Keratinocyte (primary cell): Measurements from ENCODE around the gene NIT2.

Experiments used
- CTCF ChIP-seq, 3 experiments: IDR thresholded peaks in 1 of 3; conservative IDR thresholded peaks in 1 of 3; optimal IDR thresholded peaks in 1 of 3; 2 replicates in 2 of 3; 3 replicates in 1 of 3; pipeline versions ENCODE3 to v1.5.1; 2011; ENCODE audit warnings: low read length in 3 of 3, mild to moderate bottlenecking in 3 of 3, moderate library complexity in 2 of 3, control low read depth in 1 of 3, inconsistent platforms in 1 of 3; ENCODE audit not compliant: insufficient read depth in 2 of 3; ENCODE audit errors: extremely low read depth in 1 of 3
- EZH2 ChIP-seq: IDR thresholded peaks from one replicate; pipeline ENCODE4 v1.6.1; 2012; ENCODE audit warnings: inconsistent platforms, mild to moderate bottlenecking, low read length, moderate library complexity

DNA sequence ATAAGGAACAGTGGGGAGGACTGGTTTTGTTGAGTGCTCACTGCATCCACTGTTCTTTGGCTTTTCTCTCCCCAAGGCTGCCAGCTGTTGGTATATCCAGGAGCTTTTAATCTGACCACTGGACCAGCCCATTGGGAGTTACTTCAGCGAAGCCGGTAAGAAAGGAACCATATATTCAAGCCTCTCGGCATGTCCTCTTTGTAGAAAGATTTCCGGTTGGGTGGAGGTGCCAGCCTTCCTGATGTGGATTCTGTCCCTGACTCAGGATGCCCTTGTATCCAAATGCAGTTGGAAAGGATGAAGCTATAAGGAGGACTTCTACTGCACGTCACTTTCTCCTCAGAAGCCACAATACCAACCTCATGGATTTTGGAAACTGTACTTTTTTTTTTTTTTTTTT is 14.2 kb downstream of the NIT2 start:
- TF ChIP-seq CTCF (optimal IDR thresholded peaks at IDR 0.05 in 1 of 3, IDR thresholded peaks at IDR 0.05 in 1 of 3, conservative IDR thresholded peaks at IDR 0.05 in 1 of 3; ENCODE audit: extremely low read depth in 1 of 3, insufficient read depth in 2 of 3, low read length in 3 of 3) (no peak), EZH2 (no peak)
